HepG2 (cell line): ENCODE results near the gene UST. TPM values are rescaled to one million over a fixed set of nuclear protein-coding genes. Genes with fewer than 3 reads are reported as not detected.

Experiments
- ATF1 ChIP-seq: IDR thresholded peaks from 2 replicates; pipeline ENCODE4 v1.6.1; 2016; ENCODE audit warnings: mild to moderate bottlenecking, control low read depth
- ATRX ChIP-seq: sonication (generic); formaldehyde crosslinking; IDR thresholded peaks from 2 replicates; pipeline ENCODE4 v1.4.0; 2020; ENCODE audit warnings: missing genetic modification reagents, borderline replicate concordance
- MED1 ChIP-seq: sonication (generic); formaldehyde crosslinking; IDR thresholded peaks from 2 replicates; pipeline ENCODE4 v1.4.0; 2020; ENCODE audit warnings: missing genetic modification reagents
- NONO ChIP-seq, 2 experiments: fragments of 450-650 bp in 1 of 2; sonication (generic) in 1 of 2; formaldehyde crosslinking in 1 of 2; IDR thresholded peaks in 1 of 2; conservative IDR thresholded peaks in 1 of 2; 2 replicates each; pipeline versions ENCODE4 v1.6.1 to v1.8.0; 2017 to 2022; ENCODE audit warnings: mild to moderate bottlenecking in 1 of 2, missing genetic modification reagents in 1 of 2, moderate library complexity in 1 of 2
- NRL ChIP-seq: sonication (generic); formaldehyde crosslinking; IDR thresholded peaks from 2 replicates; pipeline ENCODE4 v1.5.0; 2020; ENCODE audit warnings: missing genetic modification reagents, mild to moderate bottlenecking, moderate library complexity, borderline replicate concordance
- SP5 ChIP-seq: IDR thresholded peaks from 2 replicates; pipeline ENCODE4 v1.6.1; 2016; ENCODE audit warnings: low read depth, borderline replicate concordance
- ZBTB40 ChIP-seq, 2 experiments: fragments of 450-650 bp in 1 of 2; sonication (generic) in 1 of 2; formaldehyde crosslinking in 1 of 2; IDR thresholded peaks; 2 replicates each; pipeline versions ENCODE4 v1.6.1 to v1.8.0; 2016 to 2022; ENCODE audit warnings: antibody characterized with exemption in 1 of 2, mild to moderate bottlenecking in 1 of 2, missing genetic modification reagents in 1 of 2
- ZNF619 ChIP-seq: sonication (generic); formaldehyde crosslinking; IDR thresholded peaks from 2 replicates; pipeline ENCODE4 v1.4.0; 2020; ENCODE audit warnings: mild to moderate bottlenecking, missing genetic modification reagents
- ZNF687 ChIP-seq: sonication (generic); formaldehyde crosslinking; IDR thresholded peaks from 2 replicates; pipeline ENCODE4 v1.5.1; 2020; ENCODE audit warnings: mild to moderate bottlenecking, missing genetic modification reagents, moderate library complexity
- polyA plus RNA-seq, 8 experiments: library from polyadenylated mRNA; depleted of rRNA in 3 of 8; stranded (reverse) in 7 of 8; unstranded in 1 of 8; fragments of >200 nt; fragmentation: Illumina TruSeq in 4 of 8; extraction: Trizol in 4 of 8; gene quantifications; 2 replicates each; pipeline versions ENCODE4 v1.2.1 to v1.2.3, GENCODE V29; 2011 to 2016; ENCODE audit warnings: low read depth in 4 of 8, missing spikeins in 1 of 8, mixed read lengths in 1 of 8; ENCODE audit not compliant: insufficient read depth in 1 of 8
- total RNA-seq, 5 experiments: library from RNA; depleted of rRNA; stranded (reverse); fragments of >200 nt; fragmentation: Illumina TruSeq; extraction: Trizol; gene quantifications; 2 replicates each; pipeline ENCODE4 v1.2.3, GENCODE V29; 2016; ENCODE audit warnings: low read depth in 1 of 5

UST gene
- total and polyA plus RNA-seq, 2 of the 13 experiments (the other 11 are each of a cell fraction or from before 2014, with no cell fraction given), result 0.27 TPM; not detected in 1

GRCh38 chr6:149060300-149060984 is 313.6 kb downstream of the UST start (continued):
- no peak for TF ChIP-seq NONO (IDR thresholded peaks at IDR 0.05)
- no peak for TF ChIP-seq NONO (CRISPR knock-in tag; conservative IDR thresholded peaks at IDR 0.05)
- peak; percentile 49 for TF ChIP-seq ZNF687 (CRISPR knock-in tag)
- 0 out of 2 replicates have a peak, but pooled peaks have one; percentile 52 for TF ChIP-seq ZNF619 (CRISPR knock-in tag)
- TF ChIP-seq ATRX, result no peak
- TF ChIP-seq ZBTB40 (IDR thresholded peaks at IDR 0.05), result no peak
- TF ChIP-seq ZBTB40 (CRISPR knock-in tag; IDR thresholded peaks at IDR 0.05), result 0 out of 2 replicates have a peak, but pooled peaks have one; percentile 45
- TF ChIP-seq MED1 (CRISPR knock-in tag), result no peak
- TF ChIP-seq NRL, result peak; percentile 69
- TF ChIP-seq ATF1 (CRISPR knock-in tag), result 0 out of 2 replicates have a peak, but pooled peaks have one; percentile 12
- TF ChIP-seq SP5, result 0 out of 2 replicates have a peak, but pooled peaks have one; percentile 5
